Measurements from ENCODE around the gene KDM8.

KDM8 gene

GRCh38 chr16:27220120-27220519, 16.8 kb downstream of the KDM8 start:
- H3K79me1 ChIP-seq (ENCODE audit: low read depth, low read length): no peaks in the 10 kb centered on the region
- no peak overlapping the region for H3K27ac ChIP-seq (replicated peaks; ENCODE audit: low read length)
- H3K27me3 ChIP-seq (ENCODE audit: control insufficient read depth in 3 of 3, insufficient read depth in 3 of 3, low read depth in 1 of 3, low read length in 3 of 3): no peaks in the 10 kb centered on the region
- H3K14ac ChIP-seq (ENCODE audit: low read length): no peak overlapping the region
- no peak for DNase-seq (ENCODE audit: low spot score)
- no peak overlapping the region for H3K9ac ChIP-seq (ENCODE audit: low read depth, low read length, poor library complexity)
- peaks cover 12 to 38% of the 10 kb centered on the region in 2 donors for H3K36me3 ChIP-seq (replicated peaks in 1 of 2; ENCODE audit: control insufficient read depth in 2 of 2, insufficient read depth in 2 of 2, low read length in 2 of 2)
- H3K4ac ChIP-seq (ENCODE audit: low read length): no peak overlapping the region
- no peaks in the 10 kb centered on the region for H3K9me3 ChIP-seq (replicated peaks in 1 of 2; ENCODE audit: control insufficient read depth in 2 of 2, insufficient read depth in 1 of 2, low read depth in 1 of 2, low read length in 2 of 2)
- H4K91ac ChIP-seq (ENCODE audit: low read depth, low read length, poor library complexity): no peak overlapping the region
- H3K4me3 ChIP-seq (ENCODE audit: low read length in 2 of 2): no peak overlapping the region
- no peak overlapping the region for H2AFZ ChIP-seq (ENCODE audit: low read length)
- H2BK5ac ChIP-seq (ENCODE audit: low read length): no peak overlapping the region
- H3K4me2 ChIP-seq (ENCODE audit: insufficient read depth, low read length, poor library complexity, severe bottlenecking): no peak overlapping the region
- H4K8ac ChIP-seq (ENCODE audit: low read depth, low read length): no peak overlapping the region
- no peak overlapping the region for H2BK120ac ChIP-seq (ENCODE audit: low read depth, low read length)
- H2BK12ac ChIP-seq (ENCODE audit: low read length): no peak overlapping the region
- no peak overlapping the region for H3K18ac ChIP-seq (ENCODE audit: low read length)
- H2BK15ac ChIP-seq (ENCODE audit: low read length): no peak overlapping the region
- H3K23ac ChIP-seq (ENCODE audit: low read depth, low read length, poor library complexity): no peak overlapping the region
- WGBS, 2 donors (ENCODE audit: extremely low coverage in 2 of 2, insufficient read length in 2 of 2, insufficient replicate concordance in 1 of 2): no CpG with 5 or more reads among the region's 9 CpGs
- H2AK5ac ChIP-seq (ENCODE audit: low read depth, low read length): no peak overlapping the region
- H3K4me1 ChIP-seq (ENCODE audit: control insufficient read depth in 2 of 2, insufficient read depth in 1 of 2, low read depth in 1 of 2, low read length in 2 of 2): peaks cover 0 to 2% of the 10 kb centered on the region in 2 donors

GRCh38 chr16:27220527-27220926, 17.2 kb downstream of the KDM8 start:
- Histone ChIP-seq H3K4ac (ENCODE audit: low read length) (no peak overlapping the region), H3K36me3 (replicated peaks in 1 of 2; ENCODE audit: control insufficient read depth in 2 of 2, insufficient read depth in 2 of 2, low read length in 2 of 2) (peaks cover 12 to 39% of the 10 kb centered on the region in 2 donors), H3K4me3 (ENCODE audit: low read length in 2 of 2) (no peak overlapping the region), H4K91ac (ENCODE audit: low read depth, low read length, poor library complexity) (no peak overlapping the region), H3K4me1 (ENCODE audit: control insufficient read depth in 2 of 2, insufficient read depth in 1 of 2, low read depth in 1 of 2, low read length in 2 of 2) (peaks cover 0 to 2% of the 10 kb centered on the region in 2 donors), H3K79me1 (ENCODE audit: low read depth, low read length) (no peaks in the 10 kb centered on the region), H2AK5ac (ENCODE audit: low read depth, low read length) (no peak overlapping the region), H3K14ac (ENCODE audit: low read length) (no peak overlapping the region), H3K27me3 (ENCODE audit: control insufficient read depth in 3 of 3, insufficient read depth in 3 of 3, low read depth in 1 of 3, low read length in 3 of 3) (no peaks in the 10 kb centered on the region), H3K27ac (replicated peaks; ENCODE audit: low read length) (no peak overlapping the region), H3K9ac (ENCODE audit: low read depth, low read length, poor library complexity) (no peak overlapping the region), H3K23ac (ENCODE audit: low read depth, low read length, poor library complexity) (no peak overlapping the region), H2BK120ac (ENCODE audit: low read depth, low read length) (no peak overlapping the region), H3K9me3 (replicated peaks in 1 of 2; ENCODE audit: control insufficient read depth in 2 of 2, insufficient read depth in 1 of 2, low read depth in 1 of 2, low read length in 2 of 2) (no peaks in the 10 kb centered on the region), H4K8ac (ENCODE audit: low read depth, low read length) (no peak overlapping the region), H2AFZ (ENCODE audit: low read length) (no peak overlapping the region), H2BK12ac (ENCODE audit: low read length) (no peak overlapping the region), H3K4me2 (ENCODE audit: insufficient read depth, low read length, poor library complexity, severe bottlenecking) (no peak overlapping the region), H3K18ac (ENCODE audit: low read length) (no peak overlapping the region), H2BK5ac (ENCODE audit: low read length) (no peak overlapping the region), H2BK15ac (ENCODE audit: low read length) (no peak overlapping the region)
- no peak for DNase-seq (ENCODE audit: low spot score)
- WGBS, 2 donors (ENCODE audit: extremely low coverage in 2 of 2, insufficient read length in 2 of 2, insufficient replicate concordance in 1 of 2): no CpG with 5 or more reads among the region's 8 CpGs

- H2BK120ac ChIP-seq (ENCODE audit: low read depth, low read length): no peak overlapping the region
- no peak overlapping the region for H3K4me3 ChIP-seq (ENCODE audit: low read length in 2 of 2)
- H3K9ac ChIP-seq (ENCODE audit: low read depth, low read length, poor library complexity): no peak overlapping the region
- H2BK15ac ChIP-seq (ENCODE audit: low read length): no peak overlapping the region
- no peak overlapping the region for H3K23ac ChIP-seq (ENCODE audit: low read depth, low read length, poor library complexity)
- no peak overlapping the region for H3K4ac ChIP-seq (ENCODE audit: low read length)
- H3K9me3 ChIP-seq (replicated peaks in 1 of 2; ENCODE audit: control insufficient read depth in 2 of 2, insufficient read depth in 1 of 2, low read depth in 1 of 2, low read length in 2 of 2): no peaks in the 10 kb centered on the region
- H2BK12ac ChIP-seq (ENCODE audit: low read length): no peak overlapping the region
- no peak overlapping the region for H2AK5ac ChIP-seq (ENCODE audit: low read depth, low read length)
- H3K4me1 ChIP-seq (ENCODE audit: control insufficient read depth in 2 of 2, insufficient read depth in 1 of 2, low read depth in 1 of 2, low read length in 2 of 2): peaks cover 0 to 2% of the 10 kb centered on the region in 2 donors
- no peak overlapping the region for H2BK5ac ChIP-seq (ENCODE audit: low read length)
- no peak overlapping the region for H3K27ac ChIP-seq (replicated peaks; ENCODE audit: low read length)
- H3K18ac ChIP-seq (ENCODE audit: low read length): no peak overlapping the region
- no peaks in the 10 kb centered on the region for H3K79me1 ChIP-seq (ENCODE audit: low read depth, low read length)
- WGBS, 2 donors (ENCODE audit: extremely low coverage in 2 of 2, insufficient read length in 2 of 2, insufficient replicate concordance in 1 of 2): no CpG with 5 or more reads among the region's 16 CpGs
- peaks cover 9 to 37% of the 10 kb centered on the region in 2 donors for H3K36me3 ChIP-seq (replicated peaks in 1 of 2; ENCODE audit: control insufficient read depth in 2 of 2, insufficient read depth in 2 of 2, low read length in 2 of 2)
- no peak overlapping the region for H4K91ac ChIP-seq (ENCODE audit: low read depth, low read length, poor library complexity)
- H4K8ac ChIP-seq (ENCODE audit: low read depth, low read length): no peak overlapping the region
- H2AFZ ChIP-seq (ENCODE audit: low read length): no peak overlapping the region
- no peak overlapping the region for H3K4me2 ChIP-seq (ENCODE audit: insufficient read depth, low read length, poor library complexity, severe bottlenecking)
- no peak overlapping the region for H3K14ac ChIP-seq (ENCODE audit: low read length)
- no peak for DNase-seq (ENCODE audit: low spot score)
- H3K27me3 ChIP-seq (ENCODE audit: control insufficient read depth in 3 of 3, insufficient read depth in 3 of 3, low read depth in 1 of 3, low read length in 3 of 3): no peaks in the 10 kb centered on the region
Measured at GRCh38 chr16:27220991-27221390, 17.7 kb downstream of the KDM8 start.

GRCh38 chr16:27221576-27222248, 18.4 kb downstream of the KDM8 start:
- DNase-seq (ENCODE audit: low spot score): no peak
- Histone ChIP-seq H3K4me2 (ENCODE audit: insufficient read depth, low read length, poor library complexity, severe bottlenecking) (no peak overlapping the region), H3K4me1 (ENCODE audit: control insufficient read depth in 2 of 2, insufficient read depth in 1 of 2, low read depth in 1 of 2, low read length in 2 of 2) (peaks cover 0 to 2% of the 10 kb centered on the region in 2 donors), H3K79me1 (ENCODE audit: low read depth, low read length) (no peaks in the 10 kb centered on the region), H3K27me3 (ENCODE audit: control insufficient read depth in 3 of 3, insufficient read depth in 3 of 3, low read depth in 1 of 3, low read length in 3 of 3) (no peaks in the 10 kb centered on the region), H3K9me3 (replicated peaks in 1 of 2; ENCODE audit: control insufficient read depth in 2 of 2, insufficient read depth in 1 of 2, low read depth in 1 of 2, low read length in 2 of 2) (no peaks in the 10 kb centered on the region), H3K23ac (ENCODE audit: low read depth, low read length, poor library complexity) (no peak overlapping the region), H2BK5ac (ENCODE audit: low read length) (no peak overlapping the region), H2AK5ac (ENCODE audit: low read depth, low read length) (no peak overlapping the region), H3K4ac (ENCODE audit: low read length) (no peak overlapping the region), H3K27ac (replicated peaks; ENCODE audit: low read length) (no peak overlapping the region), H2BK12ac (ENCODE audit: low read length) (no peak overlapping the region), H4K8ac (ENCODE audit: low read depth, low read length) (no peak overlapping the region), H3K18ac (ENCODE audit: low read length) (no peak overlapping the region), H3K36me3 (replicated peaks in 1 of 2; ENCODE audit: control insufficient read depth in 2 of 2, insufficient read depth in 2 of 2, low read length in 2 of 2) (peaks cover 10 to 39% of the 10 kb centered on the region in 2 donors), H4K91ac (ENCODE audit: low read depth, low read length, poor library complexity) (no peak overlapping the region), H2AFZ (ENCODE audit: low read length) (no peak overlapping the region), H3K4me3 (ENCODE audit: low read length in 2 of 2) (no peak overlapping the region), H2BK120ac (ENCODE audit: low read depth, low read length) (no peak overlapping the region), H3K9ac (ENCODE audit: low read depth, low read length, poor library complexity) (no peak overlapping the region), H3K14ac (ENCODE audit: low read length) (no peak overlapping the region), H2BK15ac (ENCODE audit: low read length) (no peak overlapping the region)
- WGBS, 2 donors (ENCODE audit: extremely low coverage in 2 of 2, insufficient read length in 2 of 2, insufficient replicate concordance in 1 of 2): no CpG with 5 or more reads among the region's 8 CpGs
